T-helper 2 cell treated with Interferon-gamma antibody and Interleukin-4, amounts not matched to agents 5 μg/mL and 100 μg/mL, for 36 hours (primary cell): Measurements from ENCODE around the gene ZNF236.

ENCODE experiments used
- DNase-seq: peaks from one replicate; pipeline ENCODE4 v3.0.0; 2021; ENCODE audit warnings: low spot score
- H3K27ac Mint-ChIP-seq: one replicate; pipeline ENCODE4 v1.8.0; 2021; ENCODE audit warnings: mild to moderate bottlenecking, mixed read lengths
- H3K27me3 Mint-ChIP-seq: one replicate; pipeline ENCODE4 v1.8.0; 2021; ENCODE audit warnings: low read depth, mixed read lengths
- H3K36me3 Mint-ChIP-seq: one replicate; pipeline ENCODE4 v1.8.0; 2021; ENCODE audit warnings: low read depth, mixed read lengths
- H3K4me1 Mint-ChIP-seq: one replicate; pipeline ENCODE4 v1.8.0; 2021; ENCODE audit warnings: low read depth, mixed read lengths
- H3K4me3 Mint-ChIP-seq: one replicate; pipeline ENCODE4 v1.8.0; 2022; ENCODE audit warnings: mild to moderate bottlenecking, moderate library complexity, mixed read lengths
- H3K9me3 Mint-ChIP-seq: one replicate; pipeline ENCODE4 v1.8.0; 2021; ENCODE audit warnings: mixed read lengths

Gene ZNF236

DNA sequence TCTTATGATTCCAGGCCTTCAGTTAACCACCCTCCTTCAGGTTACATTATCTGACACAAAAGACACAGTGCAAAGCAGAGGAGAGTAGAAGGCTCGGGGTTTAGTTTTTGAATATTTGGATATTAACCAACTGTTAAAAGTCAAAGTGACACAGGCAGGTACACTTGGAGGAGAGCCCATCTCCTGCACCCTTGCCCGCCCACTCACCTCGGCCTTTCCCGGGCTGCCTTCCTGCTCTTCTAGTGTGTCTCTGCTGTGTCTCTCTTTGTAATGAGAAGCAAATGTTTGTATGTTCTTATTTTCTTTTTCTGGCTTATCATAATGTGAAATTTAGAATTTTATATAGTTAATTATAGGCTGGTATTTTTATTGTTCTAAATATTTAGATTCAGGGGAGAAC is 35.1 kb downstream of the ZNF236 start:
- H3K4me3 Mint-ChIP-seq: no peak overlapping the region
- DNase-seq: no peak
- H3K4me1 Mint-ChIP-seq: peaks cover 24% of the 10 kb centered on the region
- H3K9me3 Mint-ChIP-seq: no peaks in the 10 kb centered on the region
- H3K36me3 Mint-ChIP-seq: peaks cover 51% of the 10 kb centered on the region
- no peak overlapping the region for H3K27ac Mint-ChIP-seq
- no peaks in the 10 kb centered on the region for H3K27me3 Mint-ChIP-seq

DNA sequence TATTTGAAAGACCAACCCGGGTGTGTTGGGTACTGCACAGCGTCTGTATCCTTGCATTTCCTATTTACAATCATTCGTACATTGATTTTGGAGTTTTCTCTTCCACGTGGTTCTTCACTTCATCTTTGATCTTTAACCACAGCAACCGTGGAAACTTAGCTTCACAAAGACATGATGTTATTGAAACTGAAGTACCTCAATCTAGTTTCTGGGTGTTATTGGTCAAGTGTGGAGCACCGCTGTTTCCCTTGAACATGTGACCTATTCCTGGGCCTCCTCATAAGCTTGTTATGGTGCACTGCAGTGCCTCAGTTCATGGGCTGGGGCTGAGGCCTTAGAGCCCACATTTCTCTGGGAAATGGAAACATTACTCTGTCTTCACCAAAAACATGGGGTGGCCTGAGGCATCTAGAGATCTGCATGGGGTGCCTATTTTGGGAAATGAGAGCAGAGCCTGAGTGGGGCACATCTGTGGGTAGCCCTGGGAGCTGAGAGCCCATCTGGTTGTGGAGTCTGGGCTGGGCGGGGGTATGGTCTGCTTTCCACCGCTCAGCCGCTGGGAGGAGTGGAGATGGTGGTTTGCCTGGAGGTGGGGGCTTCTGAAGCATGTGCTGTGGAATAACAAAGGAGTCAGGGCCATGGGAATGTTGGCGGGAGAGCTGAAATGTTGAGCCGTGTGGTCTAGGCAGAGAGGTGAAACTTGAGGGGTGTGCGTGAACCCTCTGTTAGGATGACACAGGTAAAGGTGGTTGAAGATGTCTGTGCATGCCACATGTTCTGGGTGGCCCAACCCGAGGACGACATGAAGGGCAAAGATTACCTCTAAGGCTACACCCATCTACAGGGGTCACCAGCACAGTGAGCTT is 37.4 kb downstream of the ZNF236 start:
- Mint-ChIP-seq H3K27ac (peak overlapping the region; percentile 78), H3K36me3 (peaks cover 53% of the 10 kb centered on the region), H3K9me3 (no peaks in the 10 kb centered on the region), H3K27me3 (no peaks in the 10 kb centered on the region), H3K4me1 (peaks cover 24% of the 10 kb centered on the region), H3K4me3 (peak overlapping the region; percentile 62)
- DNase-seq: peak; percentile 70

DNA sequence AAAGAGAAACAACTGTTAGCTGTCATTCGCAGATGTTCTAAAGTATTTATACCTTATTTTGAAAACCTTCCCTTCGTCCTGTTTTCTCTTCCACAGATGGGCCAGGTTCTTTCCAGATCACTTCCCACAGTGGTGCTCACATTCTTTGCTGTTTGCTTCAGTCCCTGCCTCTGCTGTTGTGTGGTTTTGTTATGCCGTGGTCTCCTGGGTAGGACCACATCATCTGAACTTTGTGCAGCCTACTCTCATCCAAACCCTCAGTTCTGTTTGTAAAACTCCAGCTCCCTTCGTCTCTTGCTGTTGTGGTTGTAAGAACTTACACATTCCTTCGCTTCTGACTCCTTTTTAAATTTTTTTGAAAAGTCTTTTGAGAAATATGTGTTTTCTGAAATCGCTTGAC is 38.1 kb downstream of the ZNF236 start:
- H3K4me3 Mint-ChIP-seq: no peak overlapping the region
- peak overlapping the region; percentile 38 for H3K27ac Mint-ChIP-seq
- no peaks in the 10 kb centered on the region for H3K9me3 Mint-ChIP-seq
- peaks cover 22% of the 10 kb centered on the region for H3K4me1 Mint-ChIP-seq
- no peak for DNase-seq
- H3K27me3 Mint-ChIP-seq: no peaks in the 10 kb centered on the region
- H3K36me3 Mint-ChIP-seq: peaks cover 51% of the 10 kb centered on the region

DNA sequence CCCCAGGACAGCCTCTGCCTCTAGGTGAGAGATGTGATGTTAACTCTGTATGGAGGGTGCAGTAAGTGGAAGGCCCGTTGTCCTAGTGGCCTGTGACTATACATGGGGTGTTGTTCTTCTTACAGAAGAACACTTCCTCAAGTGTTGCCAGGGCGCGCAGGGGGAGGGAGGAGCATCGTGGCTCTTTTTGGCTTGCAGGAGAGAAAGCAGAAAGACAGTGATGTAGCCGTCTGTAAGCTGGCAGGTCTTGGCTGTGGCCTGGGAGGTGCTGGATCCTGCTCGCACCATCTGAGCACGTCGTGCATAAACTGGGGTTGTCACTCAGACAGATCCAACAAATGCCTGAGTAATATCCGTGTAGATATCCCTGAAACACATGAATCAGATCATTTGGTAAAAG is 44.3 kb downstream of the ZNF236 start:
- Mint-ChIP-seq H3K4me1 (peaks cover 4% of the 10 kb centered on the region), H3K36me3 (peaks cover 34% of the 10 kb centered on the region), H3K4me3 (no peak overlapping the region)

DNA sequence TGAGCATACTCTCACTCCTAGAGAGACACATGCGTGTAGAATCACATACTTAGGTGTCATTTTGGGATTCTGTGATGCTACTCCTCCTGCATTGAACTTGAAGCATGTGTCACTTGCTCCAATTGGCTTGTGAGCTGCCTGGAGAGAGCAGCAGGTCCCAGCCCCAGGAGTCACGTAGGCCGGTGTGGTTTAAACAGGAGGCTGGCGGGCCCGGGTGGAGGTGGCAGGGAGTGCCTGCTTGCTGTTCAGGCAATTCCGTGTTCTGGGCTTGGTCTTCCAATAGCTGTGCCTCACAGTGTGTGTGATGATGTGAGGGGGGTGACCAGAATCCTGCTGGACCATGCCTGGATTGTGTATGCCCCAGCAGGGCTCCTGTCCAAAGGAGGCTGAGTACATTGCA is 51.0 kb downstream of the ZNF236 start:
- no peaks in the 10 kb centered on the region for H3K9me3 Mint-ChIP-seq
- H3K27ac Mint-ChIP-seq: no peak overlapping the region
- H3K4me3 Mint-ChIP-seq: no peak overlapping the region
- no peak for DNase-seq
- peaks cover 10% of the 10 kb centered on the region for H3K4me1 Mint-ChIP-seq
- H3K27me3 Mint-ChIP-seq: no peaks in the 10 kb centered on the region
- H3K36me3 Mint-ChIP-seq: peaks cover 26% of the 10 kb centered on the region

More for the DNA sequence above, 44.3 kb downstream of the ZNF236 start:
- Mint-ChIP-seq H3K27ac (no peak overlapping the region), H3K9me3 (no peaks in the 10 kb centered on the region), H3K27me3 (no peaks in the 10 kb centered on the region)
- DNase-seq: no peak

DNA sequence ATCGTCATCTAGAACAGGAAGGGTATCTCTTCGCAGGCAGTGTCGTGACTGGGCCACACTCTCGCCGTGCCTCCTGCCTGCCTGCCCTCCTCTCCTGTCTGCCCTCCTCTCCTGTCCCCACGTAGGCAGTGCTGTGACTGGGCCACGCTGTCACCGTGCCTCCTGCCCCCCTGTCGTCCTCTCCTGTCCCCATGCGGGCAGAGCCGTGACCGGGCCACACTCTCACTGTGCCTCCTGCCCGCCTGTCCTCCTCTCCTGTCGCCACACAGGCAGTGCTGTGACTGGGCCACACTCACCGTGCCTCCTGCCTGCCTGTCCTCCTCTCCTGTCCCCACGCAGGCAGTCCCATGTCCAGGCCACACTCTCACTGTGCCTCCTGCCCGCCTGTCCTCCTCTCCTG is 51.4 kb downstream of the ZNF236 start:
- Mint-ChIP-seq H3K36me3 (peaks cover 25% of the 10 kb centered on the region), H3K4me3 (no peak overlapping the region), H3K27ac (peak overlapping the region; percentile 79), H3K9me3 (no peaks in the 10 kb centered on the region), H3K4me1 (peaks cover 10% of the 10 kb centered on the region), H3K27me3 (no peaks in the 10 kb centered on the region)
- DNase-seq: no peak

DNA sequence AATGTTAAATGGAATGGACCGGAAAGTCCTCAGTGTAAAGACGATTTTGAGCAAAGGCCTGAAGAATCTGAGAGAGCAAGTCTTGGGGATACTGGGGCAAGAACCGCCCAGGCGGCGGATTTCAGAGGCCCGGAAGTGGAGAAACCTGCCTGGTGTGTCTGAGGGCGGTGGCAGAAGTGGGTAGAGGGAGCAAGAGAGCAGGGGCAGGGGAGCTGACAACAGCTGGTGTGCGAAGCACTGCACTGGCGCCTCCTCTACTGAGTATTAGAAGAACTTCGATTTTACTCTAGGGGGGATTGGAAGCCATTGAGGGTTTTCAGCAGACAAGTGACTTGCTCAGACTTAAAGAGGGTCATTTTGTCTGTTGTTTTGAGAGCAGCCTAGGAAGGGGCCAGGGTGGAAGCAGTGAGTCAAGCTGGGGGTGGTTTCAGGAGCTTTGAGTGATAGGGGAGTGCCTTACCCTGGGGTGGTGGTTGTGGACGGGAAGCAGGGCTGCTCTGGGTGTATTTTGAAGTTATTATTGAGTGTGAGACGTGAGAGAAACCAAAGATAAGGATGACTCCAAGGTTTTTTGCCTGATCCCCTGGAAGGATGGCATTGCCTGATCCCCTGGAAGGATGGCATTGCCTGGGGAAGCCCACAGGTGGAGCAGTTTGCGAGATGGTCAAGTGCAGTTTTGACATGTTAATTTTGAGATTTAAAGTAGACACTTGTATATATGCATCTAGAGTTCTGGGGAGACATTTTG is 52.5 kb downstream of the ZNF236 start:
- no peaks in the 10 kb centered on the region for H3K27me3 Mint-ChIP-seq
- peak overlapping the region; percentile 79 for H3K27ac Mint-ChIP-seq
- peaks cover 10% of the 10 kb centered on the region for H3K4me1 Mint-ChIP-seq
- no peaks in the 10 kb centered on the region for H3K9me3 Mint-ChIP-seq
- peaks cover 22% of the 10 kb centered on the region for H3K36me3 Mint-ChIP-seq
- H3K4me3 Mint-ChIP-seq: peak overlapping the region; percentile 1
- DNase-seq: peak; percentile 59

DNA sequence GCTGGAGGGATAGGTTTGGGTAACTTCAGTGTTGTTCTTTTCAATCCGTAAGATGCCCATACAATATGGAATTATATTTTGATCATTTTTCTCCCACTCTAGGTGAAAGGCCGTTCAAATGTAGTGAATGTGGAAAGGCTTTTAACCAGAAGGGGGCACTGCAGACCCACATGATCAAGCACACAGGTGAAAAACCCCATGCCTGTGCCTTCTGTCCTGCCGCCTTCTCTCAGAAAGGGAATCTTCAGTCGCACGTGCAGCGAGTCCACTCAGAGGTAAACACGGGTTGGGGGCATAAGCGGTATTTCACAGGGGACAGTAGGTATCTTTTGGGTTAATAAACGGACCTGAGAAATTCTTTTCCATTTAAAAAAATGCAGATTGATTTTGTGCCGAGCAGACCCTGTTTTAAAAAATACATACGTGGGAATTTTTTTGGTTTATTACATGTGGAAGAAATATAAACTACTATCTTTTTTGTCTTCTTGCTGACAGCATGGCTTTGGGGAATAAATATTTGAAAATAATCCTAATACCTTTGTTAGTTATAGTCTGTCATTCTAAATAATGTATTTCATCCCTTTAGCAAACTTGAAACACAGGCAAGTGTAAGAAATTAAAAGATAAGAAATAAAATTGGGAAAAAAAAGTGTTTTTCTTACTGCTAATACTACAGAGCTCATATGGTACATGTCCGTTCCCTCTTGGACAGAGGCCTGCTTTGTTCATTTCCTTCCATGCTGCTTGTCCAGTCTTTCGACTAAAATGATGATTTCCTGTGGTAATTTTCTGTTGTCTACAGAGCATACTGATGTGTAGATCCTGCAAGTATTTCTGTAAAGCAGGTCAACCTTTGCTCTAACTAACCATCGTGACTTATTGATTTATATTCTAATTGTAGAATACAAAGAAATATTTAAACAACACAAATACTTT is 53.3 kb downstream of the ZNF236 start:
- Mint-ChIP-seq H3K4me3 (no peak overlapping the region), H3K4me1 (peaks cover 10% of the 10 kb centered on the region), H3K36me3 (peaks cover 16% of the 10 kb centered on the region), H3K27ac (no peak overlapping the region), H3K27me3 (no peaks in the 10 kb centered on the region), H3K9me3 (no peaks in the 10 kb centered on the region)
- DNase-seq: peak; percentile 48

DNA sequence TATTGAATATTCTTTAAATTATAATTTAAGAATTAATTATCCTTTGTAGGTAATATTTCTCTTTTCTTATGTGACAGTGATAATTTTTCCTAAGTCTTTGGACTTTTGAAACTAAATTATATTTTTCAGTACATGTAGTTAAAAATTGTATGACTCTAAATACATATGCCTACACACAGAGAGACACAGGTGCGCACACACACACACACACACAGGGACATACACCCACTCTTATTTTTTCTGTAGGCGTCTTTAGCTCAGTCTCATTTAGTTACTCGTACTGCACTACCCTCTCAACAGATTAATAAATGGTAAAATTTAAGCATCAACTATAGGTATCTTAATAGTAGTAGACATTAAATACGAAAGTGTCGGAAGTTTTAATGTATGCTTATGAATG is 56.1 kb downstream of the ZNF236 start:
- no peak overlapping the region for H3K4me3 Mint-ChIP-seq
- no peaks in the 10 kb centered on the region for H3K9me3 Mint-ChIP-seq

DNA sequence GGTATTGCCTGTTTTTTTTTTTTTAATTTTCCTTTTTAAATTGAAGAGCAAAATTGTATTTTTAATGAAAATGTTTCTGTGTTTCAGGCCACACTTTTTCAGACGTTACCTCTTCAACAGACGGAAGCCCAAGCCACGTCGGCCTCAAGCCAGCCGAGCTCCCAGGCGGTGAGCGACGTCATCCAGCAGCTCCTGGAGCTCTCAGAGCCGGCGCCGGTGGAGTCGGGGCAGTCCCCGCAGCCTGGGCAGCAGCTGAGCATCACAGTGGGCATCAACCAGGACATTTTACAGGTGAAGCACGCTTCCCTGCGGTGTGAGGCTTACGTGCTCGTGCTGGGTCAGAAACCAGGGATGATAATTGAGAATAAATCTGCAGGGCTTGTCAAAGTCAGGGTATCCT is 57.7 kb downstream of the ZNF236 start:
- Mint-ChIP-seq H3K27ac (no peak overlapping the region), H3K36me3 (peaks cover 28% of the 10 kb centered on the region), H3K9me3 (no peaks in the 10 kb centered on the region), H3K4me1 (peaks cover 4% of the 10 kb centered on the region), H3K4me3 (no peak overlapping the region), H3K27me3 (no peaks in the 10 kb centered on the region)
- no peak for DNase-seq

More for the DNA sequence above, 56.1 kb downstream of the ZNF236 start:
- H3K4me1 Mint-ChIP-seq: peaks cover 10% of the 10 kb centered on the region
- DNase-seq: no peak
- peaks cover 29% of the 10 kb centered on the region for H3K36me3 Mint-ChIP-seq
- no peak overlapping the region for H3K27ac Mint-ChIP-seq
- H3K27me3 Mint-ChIP-seq: no peaks in the 10 kb centered on the region

DNA sequence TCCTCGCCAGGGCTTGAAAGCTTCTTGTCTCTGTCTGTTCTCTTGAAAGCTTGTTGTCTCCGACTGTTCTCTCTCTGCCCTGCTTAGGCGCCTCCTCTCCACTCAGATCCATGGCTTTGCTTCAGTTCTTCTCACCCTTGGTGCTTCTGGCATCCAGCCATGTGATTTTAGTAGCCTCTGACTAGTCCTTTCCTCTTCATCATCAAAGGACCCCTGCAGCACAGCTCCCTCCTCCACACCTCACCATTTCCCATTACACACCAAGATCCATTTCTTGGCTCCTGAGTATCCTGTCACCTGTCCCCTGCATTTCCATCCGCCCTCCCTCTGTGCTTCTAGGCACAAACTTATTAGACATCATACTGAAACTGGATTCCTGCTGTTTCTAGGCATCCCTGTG is 59.4 kb downstream of the ZNF236 start:
- Mint-ChIP-seq H3K9me3 (no peaks in the 10 kb centered on the region), H3K27me3 (no peaks in the 10 kb centered on the region), H3K4me1 (no peaks in the 10 kb centered on the region), H3K4me3 (no peak overlapping the region), H3K36me3 (peaks cover 23% of the 10 kb centered on the region), H3K27ac (no peak overlapping the region)
- no peak for DNase-seq

DNA sequence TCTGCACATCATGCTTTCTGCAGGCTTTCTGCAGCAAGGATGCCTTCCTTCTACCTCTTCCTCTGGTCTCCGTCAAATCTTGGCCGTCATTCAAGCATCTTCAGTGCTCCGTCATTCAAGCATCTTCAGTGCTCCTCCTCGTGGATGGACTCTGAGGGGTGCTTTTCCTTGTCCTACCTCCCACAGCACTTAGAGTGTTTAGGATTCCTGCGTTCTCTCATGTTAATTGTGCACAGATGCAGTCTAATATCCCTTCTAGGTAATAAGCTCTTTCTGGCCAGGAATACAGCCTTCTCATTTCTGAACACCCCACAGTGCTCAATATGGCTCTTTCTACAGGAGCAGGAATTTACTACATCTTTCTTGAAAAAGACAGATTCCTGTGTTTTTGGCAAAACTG is 59.8 kb downstream of the ZNF236 start:
- Mint-ChIP-seq H3K27ac (no peak overlapping the region), H3K9me3 (no peaks in the 10 kb centered on the region), H3K4me3 (no peak overlapping the region), H3K4me1 (no peaks in the 10 kb centered on the region), H3K36me3 (peaks cover 23% of the 10 kb centered on the region), H3K27me3 (no peaks in the 10 kb centered on the region)
- no peak for DNase-seq

DNA sequence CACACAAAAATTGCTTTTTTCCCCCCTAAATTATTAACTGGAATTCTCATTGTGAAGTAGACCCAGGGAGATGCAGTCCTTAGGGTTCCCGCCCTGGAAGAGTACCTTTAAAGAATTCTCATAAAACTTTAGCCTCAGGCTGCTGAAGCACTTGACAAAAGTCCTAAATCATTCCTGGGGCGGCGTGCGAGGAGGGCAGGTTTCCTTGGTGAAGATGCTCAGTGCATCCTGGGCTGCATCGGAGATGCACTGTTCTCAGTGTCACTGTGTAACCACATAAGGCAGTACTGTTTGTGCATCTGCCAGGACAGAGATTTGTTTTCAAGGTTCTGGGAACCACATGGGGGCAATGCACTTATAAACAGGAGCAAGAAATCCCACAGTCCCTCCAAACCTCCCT is 62.6 kb downstream of the ZNF236 start:
- Mint-ChIP-seq H3K27me3 (no peaks in the 10 kb centered on the region), H3K9me3 (no peaks in the 10 kb centered on the region), H3K36me3 (peaks cover 34% of the 10 kb centered on the region), H3K4me3 (no peak overlapping the region), H3K27ac (no peak overlapping the region), H3K4me1 (no peaks in the 10 kb centered on the region)
- no peak for DNase-seq
